GM18868 (cell line): Measurements from ENCODE around the gene OSBPL7.
"Not testable (repeated sequence)": the region's sequence is repeated elsewhere in the genome, so short reads cannot be mapped to it uniquely, and the experiment has no call there.

ENCODE experiments used
- ATAC-seq: cut with Tn5 transposase; IDR thresholded peaks from one replicate; pipeline ENCODE4 v1.9.1; 2021; ENCODE audit warnings: mild to moderate bottlenecking, moderate library complexity; ENCODE audit not compliant: unreplicated experiment

The OSBPL7 gene

DNA sequence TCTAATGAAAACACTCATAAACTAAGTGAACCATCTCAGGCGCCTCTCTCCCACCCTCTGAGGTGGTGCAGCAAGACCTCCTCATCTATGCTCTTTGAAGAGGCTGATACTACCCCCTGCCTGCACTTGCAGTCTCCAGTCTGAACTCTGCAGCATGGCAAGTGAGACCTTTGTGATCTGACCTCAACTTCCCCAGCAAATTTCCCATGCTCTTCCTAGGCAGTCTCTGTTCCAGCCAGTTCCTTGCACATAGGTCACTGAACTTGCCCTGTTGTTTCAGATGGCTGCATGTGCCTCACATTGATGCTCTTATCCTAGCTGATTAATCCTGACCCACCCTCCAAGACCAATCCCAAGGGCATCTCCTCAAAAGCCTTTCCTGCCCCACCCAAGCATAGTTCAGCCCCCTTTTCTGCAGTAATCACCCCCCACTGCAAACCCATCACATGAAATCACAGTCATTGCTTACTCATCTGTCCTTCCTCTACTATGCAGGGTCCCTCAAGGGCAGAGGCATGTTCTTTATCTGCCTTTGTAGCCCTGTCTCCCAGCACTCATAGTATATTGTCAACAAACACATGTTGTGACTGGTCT, 46.5 kb downstream of the OSBPL7 start:
- ATAC-seq = no peak

DNA sequence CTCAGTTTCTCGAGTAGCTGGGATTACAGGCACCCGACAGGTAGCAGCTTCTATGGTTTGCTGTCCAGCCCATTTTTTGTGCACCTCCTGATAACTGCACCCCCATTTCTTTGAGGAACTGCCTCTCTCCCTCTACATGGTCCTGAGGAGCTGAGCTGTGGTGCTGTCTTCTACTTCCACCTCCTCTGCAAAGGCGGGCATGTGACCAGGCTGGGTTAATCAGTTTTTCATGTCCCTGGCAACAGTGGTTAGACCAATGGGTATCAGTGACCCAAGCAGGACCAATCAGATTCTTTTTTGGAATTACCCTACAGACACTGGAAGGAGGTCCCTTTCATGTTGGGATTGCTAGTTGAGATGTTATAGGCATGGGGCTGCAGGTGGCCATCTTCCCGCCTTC, 47.3 kb downstream of the OSBPL7 start:
- ATAC-seq = no peak

DNA sequence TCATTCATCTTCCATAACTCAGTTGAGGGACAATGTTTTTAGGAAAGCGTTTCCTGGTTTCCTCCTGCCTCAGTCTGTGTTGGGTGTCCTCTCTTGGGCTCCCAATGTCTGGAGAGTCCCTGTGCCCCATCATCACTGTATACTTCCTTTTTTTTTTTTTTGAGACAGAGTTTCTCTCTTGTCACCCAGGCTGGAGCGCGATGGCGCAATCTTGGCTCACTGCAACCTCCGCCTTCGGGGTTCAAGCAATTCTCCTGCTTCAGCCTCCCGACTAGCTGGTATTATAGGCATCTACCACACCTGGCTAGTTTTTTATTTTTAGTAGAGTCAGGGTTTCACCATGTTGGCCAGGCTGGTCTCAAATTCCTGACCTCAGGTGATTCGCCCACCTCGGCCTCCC, 47.9 kb downstream of the OSBPL7 start:
- ATAC-seq = not testable (repeated sequence)

DNA sequence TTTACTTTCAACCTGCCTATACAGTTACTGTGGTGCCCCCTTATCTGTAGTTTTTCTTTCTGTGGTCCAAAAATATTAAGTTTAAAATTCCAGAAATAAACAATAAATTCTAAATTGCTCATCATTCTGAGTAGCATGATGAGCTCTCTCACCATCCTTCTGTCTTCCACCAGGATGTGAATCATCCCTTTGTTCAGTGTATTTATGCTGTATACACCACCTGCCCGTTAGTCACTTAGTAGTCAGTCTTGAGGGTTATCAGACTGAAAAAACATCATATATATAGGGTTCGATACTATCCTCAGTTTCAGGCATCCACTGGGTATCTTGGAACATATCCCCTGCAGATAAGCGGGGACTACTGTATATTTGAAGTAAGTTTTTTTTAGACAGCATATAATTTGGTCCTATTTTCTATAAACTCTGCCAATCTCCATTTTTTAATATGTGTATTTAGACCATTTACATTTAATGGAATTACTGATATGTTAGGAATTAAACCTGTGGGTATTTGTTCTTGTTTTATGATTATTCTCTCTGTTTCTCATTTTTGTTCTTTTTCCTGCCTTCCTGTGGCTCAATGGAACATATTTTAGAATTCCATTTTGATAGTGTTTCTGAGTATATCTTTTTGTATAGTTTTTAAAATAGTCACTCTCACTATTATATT, 57.5 kb downstream of the OSBPL7 start:
- no peak for ATAC-seq

DNA sequence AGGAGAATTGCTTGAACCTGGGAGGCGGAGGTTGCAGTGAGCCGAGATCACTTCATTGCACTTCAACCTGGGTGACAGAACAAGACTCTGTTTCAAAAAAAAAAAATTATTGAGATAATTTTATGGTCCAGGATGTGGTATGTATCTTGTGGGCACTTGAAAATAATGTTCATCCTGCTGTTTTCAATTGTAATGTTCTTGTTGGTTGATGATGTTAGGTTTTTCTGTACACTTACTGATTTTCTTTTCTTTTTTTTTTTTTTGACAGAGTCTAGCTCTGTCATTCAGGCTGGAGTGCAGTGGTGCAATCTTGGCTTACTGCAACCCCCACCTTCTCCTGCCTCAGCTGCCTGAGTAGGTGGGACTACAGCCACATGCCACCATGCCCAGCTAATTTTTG, 58.9 kb downstream of the OSBPL7 start:
- no peak for ATAC-seq

DNA sequence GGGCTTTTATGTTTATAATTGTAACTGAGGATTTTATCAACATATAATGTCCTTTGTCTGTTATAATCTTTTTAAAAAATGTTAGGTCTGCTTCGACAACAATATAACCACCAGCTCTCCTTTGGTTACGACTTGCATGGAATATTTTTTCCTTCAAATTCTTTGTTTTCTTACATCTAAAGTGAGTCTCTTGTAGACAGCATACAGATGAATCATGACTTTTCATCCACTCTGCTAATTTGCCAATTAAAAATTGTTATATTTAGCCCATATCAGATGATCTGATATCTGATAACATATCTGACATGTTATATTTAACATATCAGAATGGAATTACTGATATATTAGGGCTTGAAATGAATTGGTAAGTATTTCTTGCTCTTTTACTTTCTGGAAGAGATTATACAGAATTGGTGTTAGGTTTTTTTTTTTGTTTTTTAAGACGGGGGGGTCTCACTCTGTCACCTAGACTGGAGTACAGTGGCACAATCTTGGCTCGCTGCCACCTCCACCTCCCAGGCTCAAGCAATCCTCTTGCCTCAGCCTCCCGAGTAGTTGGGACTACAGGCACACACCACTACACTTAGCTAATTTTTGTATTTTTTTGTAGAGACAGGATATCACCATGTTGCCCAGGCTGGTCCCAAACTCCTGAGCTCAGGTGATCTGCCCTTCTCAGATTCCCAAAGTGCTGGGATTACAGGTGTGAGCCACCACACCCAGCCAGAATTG, 61.0 kb downstream of the OSBPL7 start:
- no peak for ATAC-seq

DNA sequence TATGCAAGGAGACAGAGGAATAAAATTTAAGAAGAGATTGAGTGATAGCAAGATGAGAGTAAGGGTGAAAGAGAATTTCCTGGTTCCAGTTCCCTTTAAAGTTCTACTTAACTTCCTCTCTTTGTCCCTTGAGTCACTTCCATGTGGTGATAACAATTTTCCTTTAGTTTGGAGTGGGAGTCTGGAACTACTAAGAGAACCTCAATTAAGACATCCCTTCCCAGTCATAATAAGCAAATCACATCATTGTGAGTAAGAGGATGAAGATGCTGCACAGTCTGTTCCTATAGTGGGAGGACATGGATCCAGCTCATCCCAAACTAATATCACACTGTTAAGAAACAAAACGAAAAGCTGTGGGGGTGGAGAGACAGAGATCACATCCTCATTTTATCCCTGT, 64.2 kb downstream of the OSBPL7 start:
- no peak for ATAC-seq
